Heart left ventricle (tissue), 16 donors: Measurements from ENCODE around the gene CHST9. TPM values are rescaled to one million over a fixed set of nuclear protein-coding genes. Genes with fewer than 3 reads are reported as not detected.

Experiments used
- ATAC-seq, 4 donors: fragments of 200-7000 bp; cut with Tn5 transposase; one replicate each; pipeline ENCODE4 v1.9.1; 2020 to 2022; ENCODE audit warnings: moderate library complexity in 4 of 4, mild to moderate bottlenecking in 3 of 4, moderate number of reproducible peaks in 1 of 4
- DNase-seq, 5 donors: peaks; one replicate each; pipeline ENCODE4 v3.0.0-alpha.2; 2020
- H3K27ac ChIP-seq, 12 donors: fragments of 200-600 bp; sonication (generic) in 4 of 12; one replicate each; pipeline versions ENCODE4 v1.5.0 to v1.8.0; 2016 to 2022; ENCODE audit warnings: mild to moderate bottlenecking in 2 of 12
- H3K27me3 ChIP-seq, 9 donors: fragments of 200-600 bp; sonication (generic) in 2 of 9; one replicate each; pipeline versions ENCODE4 v1.5.1 to v1.8.0; 2016 to 2022; ENCODE audit warnings: mild to moderate bottlenecking in 3 of 9
- H3K36me3 ChIP-seq, 9 donors: fragments of 200-600 bp; sonication (generic) in 2 of 9; one replicate each; pipeline versions ENCODE4 v1.5.0 to v1.8.0; 2018 to 2022; ENCODE audit warnings: mild to moderate bottlenecking in 2 of 9
- H3K4me1 ChIP-seq, 12 donors: fragments of 200-600 bp; sonication (generic) in 4 of 12; one replicate each; pipeline versions ENCODE4 v1.5.0 to v1.8.0; 2016 to 2022; ENCODE audit warnings: mild to moderate bottlenecking in 3 of 12
- H3K4me3 ChIP-seq, 12 donors: fragments of 200-600 bp; sonication (generic) in 4 of 12; one replicate each; pipeline versions ENCODE4 v1.5.0 to v1.8.0; 2017 to 2022; ENCODE audit warnings: mild to moderate bottlenecking in 9 of 12, moderate library complexity in 4 of 12
- H3K9me3 ChIP-seq, 12 donors: fragments of 200-600 bp; sonication (generic) in 4 of 12; one replicate each; pipeline versions ENCODE4 v1.5.0 to v1.8.0; 2016 to 2022; ENCODE audit warnings: mild to moderate bottlenecking in 1 of 12
- POLR2A ChIP-seq, 2 donors: fragments of 450-650 bp; IDR thresholded peaks; one replicate each; pipeline ENCODE4 v1.6.1; 2017; ENCODE audit warnings: antibody characterized with exemption in 2 of 2, mild to moderate bottlenecking in 2 of 2, moderate library complexity in 2 of 2
- WGBS, 4 donors: extraction: QIAGEN DNeasy Blood & Tissue Kit in 2 of 4; methylation state at CpG; one replicate each; pipeline versions ENCODE4 v1.1.5 to v1.1.7; 2013 to 2018; 5-methylcytosine and 5-hydroxymethylcytosine counted together
- intact Hi-C, 10 donors: fragments of 100-400 bp; cut with DNase I; formaldehyde crosslinking; loops; one replicate each; pipeline versions ENCODE4 v1.11.1 to v1.14.2; 2022
- polyA plus RNA-seq, 2 donors: library from polyadenylated mRNA; stranded (reverse); fragments of 200-250 nt; gene quantifications; one replicate each; pipeline ENCODE4 v1.2.3, GENCODE V29; 2013
- total RNA-seq, 9 donors: library from RNA; depleted of rRNA in 2 of 9; stranded (reverse); fragments of >200 nt in 2 of 9; fragmentation: NEBNext Ultra II Directional in 3 of 9; extraction: Animal tissue kit (Norgen Biotek cat#: 25700) in 3 of 9; gene quantifications; one replicate each; pipeline versions ENCODE4 v1.1.0 to v1.2.4, GENCODE V29; 2016 to 2023
- TF ChIP-seq, protein P1 (sequence below), 12 donors: fragments of 200-600 bp; sonication (generic) in 4 of 12; IDR thresholded peaks; one replicate each; pipeline versions ENCODE4 v1.5.0 to v1.8.0; 2018 to 2022; ENCODE audit warnings: antibody characterized with exemption in 12 of 12, mild to moderate bottlenecking in 5 of 12
- donor health status: ischemic (EF 13 %, LVEDD 7.1; RV severe dilation, severe dysfunction).
- donor health status: healthy with polysubstance abuse.
- donor health status: DM: no; HTN: yes; CAD: no.
- donor health status: DM: no; HTN: no; CAD: no.
- donor health status: ischemic (EF 25% LVEDD 6.9; RV normal size, moderate dysfunction).
- donor health status: ischemic (EF 25% LVEDD 5.7; RV mildly dilated, moderate dysfunction).
- donor health status: healthy.
- donor health status: DM: yes; HTN: yes; CAD: no.
- donor health status: ischemic (EF 35%, LVEDD 5.7; RV mildly dilated, moderate dysfunction).
- donor health status: nonischemic (EF 11% LVEDD 7.7; RV severe dilation, severe dysfunction).
- donor health status: DM: yes; HTN: yes; CAD: no.
- donor health status: PGD.
- donor health status: ischemic (EF 29% LVEDD 5.4; RV normal size, mild dysfunction).
- donor health status: nonischemic (EF 23%, LVEDD 6.1; RV moderate dilation, normal function).

CHST9 gene
- total and polyA plus RNA-seq, 11 donors, result 0.03 to 20.2 (median 4.1) TPM

DNA sequence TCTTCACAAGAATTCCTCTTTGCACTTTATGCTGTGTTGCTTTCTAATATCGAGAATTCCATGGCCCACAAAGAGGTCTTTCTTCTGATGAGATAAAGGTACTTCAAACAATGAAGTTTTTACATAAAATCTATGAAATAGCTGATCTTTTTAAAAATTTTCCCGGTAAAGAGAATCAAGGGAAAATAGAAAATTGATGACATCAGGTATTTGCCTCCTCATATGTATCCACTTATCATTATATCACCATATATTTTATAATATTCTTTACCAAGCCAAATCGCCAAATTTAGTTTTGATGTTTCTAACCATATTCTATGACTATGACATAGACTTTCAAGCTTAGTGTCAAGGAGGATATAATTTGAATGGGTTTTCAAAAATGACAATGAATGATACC, 139.8 kb downstream of the CHST9 start:
- Histone ChIP-seq H3K27ac (no peak overlapping the region), H3K9me3 (no peaks in the 10 kb centered on the region), H3K4me3 (no peak overlapping the region), H3K36me3 (no peaks in the 10 kb centered on the region), H3K27me3 (no peaks in the 10 kb centered on the region), H3K4me1 (peaks cover 0 to 6% (median 0%) of the 10 kb centered on the region in 12 donors)
- 84 to 92% (median 87%) methylated on average over 3 of the region's 3 CpGs for WGBS, 4 donors
- DNase-seq, result no peak
- no peak for ATAC-seq
- intact Hi-C loops, result no loop called here
- TF ChIP-seq, protein P1, sequence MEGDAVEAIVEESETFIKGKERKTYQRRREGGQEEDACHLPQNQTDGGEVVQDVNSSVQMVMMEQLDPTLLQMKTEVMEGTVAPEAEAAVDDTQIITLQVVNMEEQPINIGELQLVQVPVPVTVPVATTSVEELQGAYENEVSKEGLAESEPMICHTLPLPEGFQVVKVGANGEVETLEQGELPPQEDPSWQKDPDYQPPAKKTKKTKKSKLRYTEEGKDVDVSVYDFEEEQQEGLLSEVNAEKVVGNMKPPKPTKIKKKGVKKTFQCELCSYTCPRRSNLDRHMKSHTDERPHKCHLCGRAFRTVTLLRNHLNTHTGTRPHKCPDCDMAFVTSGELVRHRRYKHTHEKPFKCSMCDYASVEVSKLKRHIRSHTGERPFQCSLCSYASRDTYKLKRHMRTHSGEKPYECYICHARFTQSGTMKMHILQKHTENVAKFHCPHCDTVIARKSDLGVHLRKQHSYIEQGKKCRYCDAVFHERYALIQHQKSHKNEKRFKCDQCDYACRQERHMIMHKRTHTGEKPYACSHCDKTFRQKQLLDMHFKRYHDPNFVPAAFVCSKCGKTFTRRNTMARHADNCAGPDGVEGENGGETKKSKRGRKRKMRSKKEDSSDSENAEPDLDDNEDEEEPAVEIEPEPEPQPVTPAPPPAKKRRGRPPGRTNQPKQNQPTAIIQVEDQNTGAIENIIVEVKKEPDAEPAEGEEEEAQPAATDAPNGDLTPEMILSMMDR (IDR thresholded peaks at IDR 0.05), result no peak
- no peak for TF ChIP-seq POLR2A (IDR thresholded peaks at IDR 0.05)

DNA sequence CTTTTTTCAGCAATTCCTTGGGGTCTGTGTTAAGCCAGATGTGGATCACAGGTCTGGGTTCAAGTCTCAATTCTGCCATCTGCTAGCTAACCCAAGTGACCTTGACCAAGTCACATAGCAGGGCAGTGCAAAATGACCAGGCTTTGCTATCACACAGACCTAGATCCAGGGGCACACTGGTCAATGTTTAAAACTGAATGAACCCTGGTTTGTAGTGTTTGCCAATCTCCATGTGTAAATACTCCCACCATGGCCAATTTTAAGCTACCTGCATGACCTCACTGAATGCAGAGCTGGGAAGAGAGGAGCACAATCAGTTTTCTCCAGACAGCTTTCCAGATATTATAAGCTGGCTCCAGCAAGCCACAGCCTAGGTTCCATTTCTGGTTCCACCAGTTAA, 142.9 kb downstream of the CHST9 start:
- TF ChIP-seq, protein P1 (IDR thresholded peaks at IDR 0.05), result no peak
- no peak for TF ChIP-seq POLR2A (IDR thresholded peaks at IDR 0.05)
- no peak for ATAC-seq
- Histone ChIP-seq H3K9me3 (no peaks in the 10 kb centered on the region), H3K4me3 (no peak overlapping the region), H3K27ac (no peak overlapping the region), H3K4me1 (no peaks in the 10 kb centered on the region), H3K27me3 (no peaks in the 10 kb centered on the region), H3K36me3 (no peaks in the 10 kb centered on the region)
- intact Hi-C loops, result no loop called here
- no peak for DNase-seq

DNA sequence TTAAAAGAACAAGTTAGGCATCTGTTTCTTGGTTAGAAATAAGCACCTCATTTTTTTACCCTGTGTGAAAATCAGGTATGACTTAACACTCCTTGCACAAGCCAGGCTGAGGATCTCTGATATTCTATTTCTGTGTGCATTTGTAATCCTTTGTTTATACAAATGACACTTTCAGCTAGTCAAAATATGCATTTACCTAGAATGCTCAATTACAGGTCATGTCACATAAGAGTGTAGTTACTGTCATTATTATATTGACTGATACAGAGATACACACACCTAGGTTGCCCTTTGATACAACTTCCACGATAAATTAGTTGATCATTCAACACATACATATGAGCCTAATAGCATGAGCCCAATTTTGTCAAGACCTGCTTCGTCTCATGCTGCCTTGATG, 144.3 kb downstream of the CHST9 start:
- intact Hi-C loops, result no loop called here

DNA sequence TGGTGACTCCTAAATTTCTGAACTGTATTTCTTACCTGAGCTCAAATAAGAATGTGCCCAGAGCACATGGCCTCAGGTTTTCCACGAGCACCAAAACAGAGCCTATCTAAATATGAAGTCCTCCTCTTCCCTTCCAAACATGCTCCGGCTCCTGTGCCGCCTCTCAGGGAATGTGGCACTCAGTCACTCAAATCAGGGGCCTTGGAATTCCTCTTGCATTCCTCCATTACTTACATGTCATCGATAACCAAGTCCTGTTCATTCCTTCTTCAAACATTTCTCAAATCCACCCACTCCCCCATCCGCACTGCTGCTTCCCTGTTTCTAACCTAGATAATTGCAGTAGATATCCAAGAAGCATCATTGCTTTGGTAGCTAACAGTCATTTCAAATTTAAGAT, 151.4 kb downstream of the CHST9 start:
- H3K27ac ChIP-seq, result no peak overlapping the region
- ATAC-seq (no peak), DNase-seq (no peak)
- H3K27me3 ChIP-seq, result no peaks in the 10 kb centered on the region
- H3K4me1 ChIP-seq, result peaks cover 0 to 10% (median 0%) of the 10 kb centered on the region in 12 donors
- WGBS, 4 donors, result 59 to 65% (median 64%) methylated on average over 5 of the region's 5 CpGs
- TF ChIP-seq POLR2A (IDR thresholded peaks at IDR 0.05), result no peak
- TF ChIP-seq, protein P1 (IDR thresholded peaks at IDR 0.05), result no peak
- no peaks in the 10 kb centered on the region for H3K36me3 ChIP-seq
- no peaks in the 10 kb centered on the region for H3K9me3 ChIP-seq
- intact Hi-C loops, result loop anchor here in 1 of 10 donors (10.0 kb wide), 1 partner anchor 151 kb away; the partner anchor contains the start of gene CHST9
- no peak overlapping the region for H3K4me3 ChIP-seq

More for the DNA sequence above, 144.3 kb downstream of the CHST9 start:
- H3K4me3 ChIP-seq, result no peak overlapping the region
- no peaks in the 10 kb centered on the region for H3K9me3 ChIP-seq
- no peaks in the 10 kb centered on the region for H3K4me1 ChIP-seq
- no peak overlapping the region for H3K27ac ChIP-seq
- 79 to 90% (median 84%) methylated on average over 2 of the region's 2 CpGs for WGBS, 4 donors
- ATAC-seq (no peak), DNase-seq (no peak)
- TF ChIP-seq, protein P1 (IDR thresholded peaks at IDR 0.05), result no peak
- TF ChIP-seq POLR2A (IDR thresholded peaks at IDR 0.05), result no peak
- H3K27me3 ChIP-seq, result no peaks in the 10 kb centered on the region
- H3K36me3 ChIP-seq, result no peaks in the 10 kb centered on the region
